HG03039 (cell line): ENCODE measurements around the gene TBCC.

Experiments used
- ATAC-seq: cut with Tn5 transposase; IDR thresholded peaks from one replicate; pipeline ENCODE4 v1.9.1; 2021; ENCODE audit warnings: mild to moderate bottlenecking, moderate library complexity; ENCODE audit not compliant: unreplicated experiment

The TBCC gene

GRCh38 chr6:42774201-42774600 lies 28.3 kb upstream of the TBCC start:
- ATAC-seq, result no peak

GRCh38 chr6:42771741-42772100 lies 25.8 kb upstream of the TBCC start:
- peak; percentile 19 for ATAC-seq

GRCh38 chr6:42769836-42770235 lies 23.9 kb upstream of the TBCC start:
- ATAC-seq, result no peak

GRCh38 chr6:42769051-42769450 lies 23.1 kb upstream of the TBCC start:
- ATAC-seq, result no peak

GRCh38 chr6:42766163-42766670 lies 20.3 kb upstream of the TBCC start:
- ATAC-seq, result no peak

- ATAC-seq, result no peak
Observed at GRCh38 chr6:42764911-42765648, 19.2 kb upstream of the TBCC start.

GRCh38 chr6:42762950-42763349 lies 17.0 kb upstream of the TBCC start:
- no peak for ATAC-seq

GRCh38 chr6:42762426-42762859 lies 16.5 kb upstream of the TBCC start:
- no peak for ATAC-seq

- no peak for ATAC-seq
Observed at GRCh38 chr6:42761287-42762067, 15.6 kb upstream of the TBCC start.

- no peak for ATAC-seq
Observed at GRCh38 chr6:42758756-42759430, 13.0 kb upstream of the TBCC start.

- no peak for ATAC-seq
Observed at GRCh38 chr6:42756722-42757121, 10.8 kb upstream of the TBCC start.

GRCh38 chr6:42754759-42755158 lies 8.9 kb upstream of the TBCC start:
- no peak for ATAC-seq

- ATAC-seq, result no peak
Observed at GRCh38 chr6:42751055-42751454, 5.2 kb upstream of the TBCC start.

- ATAC-seq, result no peak
Observed at GRCh38 chr6:42748203-42748898, 2.4 kb upstream of the TBCC start.

GRCh38 chr6:42746463-42747391 lies 824 bp upstream of the TBCC start:
- peak; percentile 48 for ATAC-seq

GRCh38 chr6:42745083-42745639 lies 742 bp downstream of the TBCC start:
- ATAC-seq, result no peak

GRCh38 chr6:42744351-42744893 lies 1.5 kb downstream of the TBCC start:
- ATAC-seq, result no peak

- ATAC-seq, result no peak
Observed at GRCh38 chr6:42742116-42742894, 3.6 kb downstream of the TBCC start.

GRCh38 chr6:42740725-42741124 lies 5.2 kb downstream of the TBCC start:
- ATAC-seq, result no peak
